GM21825 (cell line): Measurements from ENCODE around the gene ABCD1.
"Not testable (repeated sequence)": the region's sequence is repeated elsewhere in the genome, so short reads cannot be mapped to it uniquely, and the experiment has no call there.

Experiments used
- ATAC-seq: cut with Tn5 transposase; IDR thresholded peaks from one replicate; pipeline ENCODE4 v1.9.1; 2021; ENCODE audit warnings: mild to moderate bottlenecking, moderate library complexity; ENCODE audit not compliant: unreplicated experiment

The ABCD1 gene

GRCh38 chrX:153693216-153694086 lies 31.2 kb upstream of the ABCD1 start:
- no peak for ATAC-seq

GRCh38 chrX:153694256-153694655 lies 30.4 kb upstream of the ABCD1 start:
- ATAC-seq = not testable (repeated sequence)

DNA sequence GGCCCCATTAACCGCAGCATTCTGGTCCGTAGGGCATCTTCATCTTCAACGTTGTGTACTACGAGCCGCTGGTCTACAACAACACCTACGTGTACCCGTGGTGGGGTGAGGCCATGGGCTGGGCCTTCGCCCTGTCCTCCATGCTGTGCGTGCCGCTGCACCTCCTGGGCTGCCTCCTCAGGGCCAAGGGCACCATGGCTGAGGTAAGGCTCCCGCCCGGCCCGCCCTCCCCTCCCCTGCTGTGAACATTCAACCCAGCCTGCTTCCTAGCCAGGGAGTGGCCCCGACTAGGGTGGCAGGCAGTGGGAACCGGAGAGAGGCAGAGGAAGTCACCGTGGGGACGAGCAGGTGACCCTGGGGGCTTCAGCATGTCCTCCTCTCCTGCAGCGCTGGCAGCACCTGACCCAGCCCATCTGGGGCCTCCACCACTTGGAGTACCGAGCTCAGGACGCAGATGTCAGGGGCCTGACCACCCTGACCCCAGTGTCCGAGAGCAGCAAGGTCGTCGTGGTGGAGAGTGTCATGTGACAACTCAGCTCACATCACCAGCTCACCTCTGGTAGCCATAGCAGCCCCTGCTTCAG lies 29.9 kb upstream of the ABCD1 start:
- ATAC-seq = no peak

DNA sequence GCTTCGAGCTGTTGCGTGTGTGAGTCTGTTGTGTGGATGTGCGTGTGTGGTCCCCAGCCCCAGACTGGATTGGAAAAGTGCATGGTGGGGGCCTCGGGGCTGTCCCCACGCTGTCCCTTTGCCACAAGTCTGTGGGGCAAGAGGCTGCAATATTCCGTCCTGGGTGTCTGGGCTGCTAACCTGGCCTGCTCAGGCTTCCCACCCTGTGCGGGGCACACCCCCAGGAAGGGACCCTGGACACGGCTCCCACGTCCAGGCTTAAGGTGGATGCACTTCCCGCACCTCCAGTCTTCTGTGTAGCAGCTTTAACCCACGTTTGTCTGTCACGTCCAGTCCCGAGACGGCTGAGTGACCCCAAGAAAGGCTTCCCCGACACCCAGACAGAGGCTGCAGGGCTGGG lies 28.6 kb upstream of the ABCD1 start:
- no peak for ATAC-seq

- ATAC-seq = not testable (repeated sequence)
Measured at GRCh38 chrX:153696538-153696937, 28.1 kb upstream of the ABCD1 start.

- ATAC-seq = not testable (repeated sequence)
Measured at GRCh38 chrX:153696986-153697722, 27.5 kb upstream of the ABCD1 start.

GRCh38 chrX:153697924-153698865 lies 26.5 kb upstream of the ABCD1 start:
- no peak for ATAC-seq

DNA sequence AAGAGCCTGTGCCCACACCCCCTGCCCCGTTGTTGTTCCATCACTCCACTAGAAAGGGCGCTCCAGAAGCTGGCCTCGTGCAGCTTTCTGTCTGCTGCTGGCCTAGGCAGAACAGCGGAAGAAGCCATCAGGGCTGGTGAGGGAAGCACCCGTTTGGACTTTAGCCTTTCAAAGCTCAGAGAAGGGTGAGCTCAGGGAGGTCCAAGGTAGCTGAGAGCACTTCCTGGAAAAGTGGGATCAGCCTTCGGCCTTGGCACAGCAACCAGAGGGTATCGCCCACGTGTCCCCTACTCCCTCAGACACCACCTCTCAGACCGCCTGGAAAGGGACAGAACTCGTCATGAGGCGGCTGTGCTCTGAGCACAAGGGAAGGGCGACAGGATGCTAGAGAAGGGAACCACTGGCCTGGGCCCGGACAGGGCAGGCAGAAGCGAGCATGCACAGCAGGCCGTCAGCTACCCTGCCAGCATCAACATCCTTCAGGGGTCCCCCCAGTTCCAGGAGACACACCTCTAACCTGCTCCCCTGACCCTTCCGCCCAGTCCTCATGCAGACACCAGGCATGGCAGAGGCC lies 25.4 kb upstream of the ABCD1 start:
- ATAC-seq = not testable (repeated sequence)

- not testable (repeated sequence) for ATAC-seq
Measured at GRCh38 chrX:153699784-153700371, 24.8 kb upstream of the ABCD1 start.

- no peak for ATAC-seq
Measured at GRCh38 chrX:153700376-153700945, 24.2 kb upstream of the ABCD1 start.

DNA sequence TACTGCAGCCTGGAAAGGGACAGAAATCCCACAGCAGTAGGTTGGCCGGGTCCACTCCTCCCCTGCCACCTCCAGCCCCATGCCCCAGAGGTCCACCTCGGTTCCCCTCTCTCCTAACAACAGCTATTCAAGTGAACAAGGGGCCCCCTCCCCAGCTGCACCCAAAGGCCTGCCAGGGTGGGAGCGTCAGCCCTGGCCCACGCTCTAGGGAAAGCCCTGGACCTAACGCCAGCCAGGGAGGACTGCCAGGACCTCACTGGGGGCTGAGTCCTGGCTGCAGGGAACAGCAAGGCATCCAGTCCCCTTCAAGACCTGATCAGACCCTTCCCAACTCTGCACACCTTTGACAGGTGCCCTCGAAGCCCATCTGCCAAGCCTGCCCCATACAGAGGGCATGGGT lies 23.7 kb upstream of the ABCD1 start:
- ATAC-seq = no peak

DNA sequence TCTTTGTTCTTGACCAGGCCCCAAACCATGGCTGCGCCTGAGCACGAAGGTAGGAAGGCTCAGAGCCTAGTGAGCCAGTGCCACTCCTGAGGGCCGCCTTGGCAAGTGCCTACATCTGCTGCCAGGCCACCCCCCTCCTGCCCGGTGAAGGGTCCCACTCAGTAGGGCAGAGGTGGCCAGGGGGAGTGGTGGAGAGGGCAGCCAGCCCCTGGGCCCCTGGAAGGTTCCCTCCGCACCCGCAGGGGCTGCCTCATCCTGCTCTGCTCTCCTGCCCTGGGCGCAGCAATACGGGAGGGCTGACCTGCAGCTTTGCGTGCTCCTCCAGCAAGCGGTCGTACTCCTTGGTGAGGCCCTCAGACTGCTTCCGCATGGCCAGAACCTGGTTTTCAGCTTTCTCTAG lies 22.9 kb upstream of the ABCD1 start:
- ATAC-seq = no peak

- ATAC-seq = no peak
Measured at GRCh38 chrX:153702336-153703035, 22.2 kb upstream of the ABCD1 start.

- no peak for ATAC-seq
Measured at GRCh38 chrX:153703036-153703370, 21.7 kb upstream of the ABCD1 start.

DNA sequence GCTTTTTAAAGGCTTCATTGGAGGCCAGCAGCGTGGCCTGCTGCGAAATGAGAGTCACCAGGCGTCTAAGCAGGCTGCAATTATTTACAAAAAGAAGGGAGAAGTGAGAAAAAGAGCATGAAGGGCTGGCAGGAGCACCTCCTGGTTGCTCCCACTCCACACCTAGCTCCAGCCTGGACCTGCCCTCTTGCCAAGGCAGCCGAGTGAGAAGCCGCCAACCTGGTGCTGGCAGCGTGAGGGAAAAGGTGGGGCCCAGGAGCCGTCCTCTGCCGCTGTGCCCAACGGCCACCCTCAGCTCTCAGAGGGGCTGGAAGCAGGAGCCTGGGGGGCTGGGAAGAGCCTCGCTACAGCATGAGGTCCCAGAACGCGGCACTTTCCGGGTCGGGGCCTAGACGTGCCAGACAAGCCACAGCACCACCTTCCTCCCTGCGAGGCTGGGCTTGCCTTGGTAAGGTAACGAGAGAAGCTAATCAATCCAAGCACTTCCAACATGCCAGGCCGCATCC lies 20.6 kb upstream of the ABCD1 start:
- no peak for ATAC-seq

DNA sequence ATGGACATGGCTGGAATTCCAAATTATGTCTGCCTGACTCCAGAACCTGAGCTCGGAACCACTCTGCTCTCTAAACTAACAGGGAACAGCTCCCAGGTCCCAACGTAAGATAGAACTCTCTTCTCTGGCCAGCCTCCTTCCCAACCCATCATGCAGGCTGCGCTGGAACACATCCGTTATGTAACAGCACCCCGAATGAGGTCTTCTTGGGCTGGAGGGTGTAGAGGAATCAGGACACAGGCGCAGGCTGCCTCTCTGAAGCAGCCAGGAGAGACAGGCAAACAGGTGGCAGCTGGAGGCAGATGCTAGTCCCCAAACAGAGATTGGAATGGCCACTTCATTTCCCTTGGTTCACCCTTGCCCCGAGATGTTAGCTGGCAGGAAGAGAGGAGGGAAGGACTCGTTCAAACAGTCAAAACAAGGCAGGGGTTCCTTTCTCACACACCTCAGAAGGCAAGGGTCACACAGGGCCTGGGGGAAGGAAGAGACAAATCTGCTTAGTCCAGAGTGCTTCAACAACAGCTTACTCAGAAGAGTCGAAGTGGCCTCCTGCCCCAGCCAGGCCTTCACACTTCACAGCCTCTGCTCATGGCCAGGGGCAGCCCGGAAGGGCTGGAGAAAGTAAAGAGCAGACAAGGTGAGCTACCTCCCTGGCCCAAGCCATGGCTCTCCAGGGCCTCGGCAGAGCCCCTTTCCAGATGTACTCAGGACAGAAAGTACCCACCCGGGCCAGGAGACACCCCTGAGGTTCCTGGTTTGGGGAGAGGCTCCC lies 19.8 kb upstream of the ABCD1 start:
- ATAC-seq = not testable (repeated sequence)

DNA sequence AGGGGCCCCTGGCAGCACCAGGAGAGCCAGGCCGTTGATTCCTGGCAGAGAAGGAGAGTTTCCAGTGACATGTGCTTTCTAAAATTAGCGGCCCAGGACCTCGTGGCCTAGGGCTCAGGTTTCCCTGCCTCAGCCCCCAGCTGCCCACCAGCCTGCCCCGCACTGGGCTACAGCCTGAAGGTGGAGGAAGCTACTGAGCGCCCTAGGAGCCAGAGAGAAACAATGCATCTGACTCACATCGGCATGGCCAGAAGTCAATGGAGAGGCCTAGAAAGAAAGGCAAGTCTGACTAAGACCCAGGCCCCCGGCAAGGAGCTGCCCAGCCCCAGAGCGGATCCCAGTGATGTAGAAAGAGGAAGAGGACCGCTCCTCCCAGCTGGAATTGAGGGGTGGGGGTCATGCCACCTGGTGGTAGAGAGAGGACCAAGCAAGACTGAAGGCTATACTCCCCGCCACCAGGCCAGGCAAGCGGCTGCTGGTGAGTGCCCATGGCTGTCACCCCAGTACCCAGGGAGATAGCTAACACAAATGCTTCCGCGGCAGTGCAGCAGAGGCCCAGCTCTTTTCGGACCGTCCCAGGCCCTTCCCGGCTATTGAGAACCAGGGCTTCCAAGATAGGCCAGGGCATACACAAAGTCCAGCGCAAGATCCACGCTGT lies 19.1 kb upstream of the ABCD1 start:
- not testable (repeated sequence) for ATAC-seq

DNA sequence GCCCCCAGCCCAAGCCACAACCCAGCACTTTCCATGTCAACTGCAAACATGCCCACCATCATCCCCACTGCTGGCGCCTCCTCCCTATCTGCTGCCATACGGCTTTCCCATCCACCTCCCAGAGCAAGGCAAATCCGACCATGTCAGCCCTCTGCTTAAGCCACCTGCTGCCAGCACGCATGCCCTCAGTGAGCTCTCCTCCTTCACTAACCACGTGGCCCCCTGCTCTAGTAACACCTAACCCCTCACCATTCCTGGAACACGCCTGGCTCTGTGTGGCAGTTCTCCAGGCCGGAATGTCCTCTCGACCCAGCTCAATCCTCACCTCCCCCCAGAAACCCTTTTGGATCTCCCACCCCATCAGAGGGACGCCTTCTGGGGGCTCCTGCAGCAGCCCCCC lies 17.9 kb upstream of the ABCD1 start:
- no peak for ATAC-seq
